LNCaP clone FGC (cell line): ENCODE data around the gene KCNJ9.

ENCODE experiments used
- DNase-seq: peaks from one replicate; pipeline ENCODE4 v3.0.0-alpha.2; 2011; ENCODE audit warnings: low read depth
- H3K4me3 ChIP-seq: 2 replicates; pipeline ENCODE4 v1.5.1; 2011; ENCODE audit warnings: mild to moderate bottlenecking, low read depth, low read length, control low read depth
- CTCF ChIP-seq: IDR thresholded peaks from 2 replicates; pipeline ENCODE4 v1.5.1; 2012; ENCODE audit warnings: mild to moderate bottlenecking; ENCODE audit not compliant: control insufficient read depth, insufficient read depth; ENCODE audit errors: extremely low read depth

Gene KCNJ9

GRCh38 chr1:160137216-160137862, 56.0 kb downstream of the KCNJ9 start:
- no peak for DNase-seq
- no peak overlapping the region for H3K4me3 ChIP-seq
- TF ChIP-seq CTCF: no peak

GRCh38 chr1:160139840-160140239, 58.5 kb downstream of the KCNJ9 start:
- no peak for TF ChIP-seq CTCF
- no peak for DNase-seq
- no peak overlapping the region for H3K4me3 ChIP-seq
